Right forelimb (tissue), 1 donor: ENCODE data around the gene ACRBP.
"Not testable (repeated sequence)": the region's sequence is repeated elsewhere in the genome, so short reads cannot be mapped to it uniquely, and the experiment has no call there.

ENCODE experiments used
- DNase-seq: peaks from one replicate; pipeline ENCODE4 v3.0.0-alpha.2; 2018

Gene ACRBP

DNA sequence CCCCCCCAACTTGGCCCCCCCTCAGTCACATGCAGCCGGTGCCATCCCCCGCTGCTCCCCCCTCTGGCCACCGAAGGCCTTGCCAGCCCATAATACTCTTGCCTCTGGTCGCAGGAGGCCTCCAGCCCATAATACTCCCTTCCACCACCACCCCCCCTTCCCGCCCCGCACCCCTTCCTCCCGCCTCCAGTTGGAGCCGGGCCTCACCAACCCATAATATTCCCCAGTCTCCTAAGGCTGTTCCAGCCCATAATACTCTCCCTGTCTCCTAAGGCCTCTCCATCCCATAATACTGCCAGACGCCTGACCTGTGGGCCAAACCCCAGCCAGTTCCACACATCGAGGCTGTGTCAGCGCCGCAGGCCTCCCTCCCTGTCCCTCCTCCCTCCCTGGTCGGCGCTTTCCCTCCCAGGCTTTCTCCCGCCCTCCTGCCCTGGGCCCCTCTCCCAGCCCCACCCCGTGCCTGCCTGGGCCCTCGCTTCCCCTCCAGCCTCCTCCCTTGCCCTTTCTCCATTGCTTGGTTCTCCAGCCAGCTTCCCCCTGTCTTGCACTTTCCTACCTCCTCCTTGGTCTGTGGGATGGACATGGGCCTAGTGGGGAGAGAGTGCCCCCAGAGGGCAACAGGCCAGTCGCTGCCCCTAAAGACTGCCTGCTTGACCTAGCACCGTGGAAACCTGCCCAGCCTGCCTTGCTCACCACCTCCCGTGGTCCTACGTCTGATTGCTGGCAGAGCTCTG is 33.3 kb downstream of the ACRBP start:
- DNase-seq, result peak; percentile 95

GRCh38 chr12:6613015-6613775 is 34.0 kb downstream of the ACRBP start:
- DNase-seq, result peak; percentile 84

DNA sequence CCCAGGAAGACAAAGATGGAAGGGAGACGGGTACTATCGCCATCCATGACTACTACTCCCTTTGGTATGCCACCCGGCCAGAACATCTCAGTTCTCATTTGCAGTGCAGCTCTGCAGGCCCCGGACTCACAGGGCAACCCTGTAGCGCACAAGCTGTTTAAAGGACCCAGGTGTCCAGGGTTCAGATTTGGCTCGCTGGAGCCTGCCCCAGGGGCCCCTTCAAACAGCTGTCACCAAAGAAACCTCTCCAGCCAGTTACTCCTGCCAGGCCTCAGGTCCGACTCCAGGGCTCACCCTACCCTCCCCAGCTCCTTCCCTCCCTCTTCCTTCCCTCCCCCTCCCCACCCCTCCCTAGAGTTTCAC is 34.6 kb downstream of the ACRBP start:
- DNase-seq, result no peak

DNA sequence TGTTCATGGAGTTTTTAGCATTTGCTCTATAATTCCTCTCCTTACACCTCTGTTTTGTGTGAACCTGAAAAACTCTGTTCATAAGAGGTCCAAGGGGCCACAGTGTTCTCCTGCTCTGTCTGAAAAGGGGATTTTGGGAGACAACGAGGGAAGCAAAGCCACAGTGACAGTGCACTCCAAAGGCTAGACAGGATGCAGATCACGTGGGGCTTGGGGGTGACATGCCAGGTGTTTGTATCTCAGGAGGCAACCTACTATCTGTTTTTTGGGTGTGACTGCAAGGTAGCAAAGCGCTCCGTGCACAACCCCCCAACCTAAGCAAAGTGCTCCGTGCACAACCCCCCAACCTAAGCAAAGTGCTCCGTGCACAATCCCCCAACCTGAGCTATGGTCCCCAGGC is 35.0 kb downstream of the ACRBP start:
- DNase-seq, result no peak

DNA sequence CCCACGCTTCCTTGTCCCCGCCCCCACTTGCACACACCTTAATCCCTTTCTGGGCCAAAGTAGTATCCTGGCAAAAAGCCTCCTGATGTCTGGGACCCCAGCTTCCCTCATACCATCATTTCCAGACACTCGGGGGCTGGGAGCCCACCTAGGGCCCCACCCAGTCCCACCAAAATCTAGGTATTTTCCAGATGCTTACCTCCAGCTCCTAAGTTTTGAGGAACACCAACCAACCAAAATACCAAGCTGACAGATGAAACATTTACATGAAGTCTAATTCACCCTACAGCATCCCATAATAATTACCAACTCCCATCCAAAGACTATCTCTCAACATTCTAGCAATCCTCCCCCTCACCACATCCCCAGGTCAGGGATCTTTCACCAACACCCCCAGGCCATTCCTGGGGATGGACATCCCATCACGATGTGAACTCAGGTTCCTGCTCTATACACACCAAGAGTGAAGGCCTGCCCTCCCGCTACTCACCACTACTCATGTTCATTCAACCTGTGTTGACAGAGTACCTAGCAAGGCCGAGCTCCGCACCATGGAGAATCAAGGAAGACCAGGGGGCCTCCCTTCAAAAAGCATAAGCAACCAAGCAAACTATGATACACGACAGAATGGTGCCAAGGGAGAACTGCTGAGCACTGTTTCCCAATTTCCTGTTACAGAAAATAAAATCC is 38.5 kb downstream of the ACRBP start:
- DNase-seq, result no peak

- DNase-seq, result peak; percentile 71
These were observed 39.3 kb downstream of the ACRBP start for GRCh38 chr12:6607751-6608591.

- DNase-seq, result peak; percentile 73
These were observed 40.7 kb downstream of the ACRBP start for GRCh38 chr12:6606331-6607131.

- no peak for DNase-seq
These were observed 41.6 kb downstream of the ACRBP start for GRCh38 chr12:6605421-6606330.

DNA sequence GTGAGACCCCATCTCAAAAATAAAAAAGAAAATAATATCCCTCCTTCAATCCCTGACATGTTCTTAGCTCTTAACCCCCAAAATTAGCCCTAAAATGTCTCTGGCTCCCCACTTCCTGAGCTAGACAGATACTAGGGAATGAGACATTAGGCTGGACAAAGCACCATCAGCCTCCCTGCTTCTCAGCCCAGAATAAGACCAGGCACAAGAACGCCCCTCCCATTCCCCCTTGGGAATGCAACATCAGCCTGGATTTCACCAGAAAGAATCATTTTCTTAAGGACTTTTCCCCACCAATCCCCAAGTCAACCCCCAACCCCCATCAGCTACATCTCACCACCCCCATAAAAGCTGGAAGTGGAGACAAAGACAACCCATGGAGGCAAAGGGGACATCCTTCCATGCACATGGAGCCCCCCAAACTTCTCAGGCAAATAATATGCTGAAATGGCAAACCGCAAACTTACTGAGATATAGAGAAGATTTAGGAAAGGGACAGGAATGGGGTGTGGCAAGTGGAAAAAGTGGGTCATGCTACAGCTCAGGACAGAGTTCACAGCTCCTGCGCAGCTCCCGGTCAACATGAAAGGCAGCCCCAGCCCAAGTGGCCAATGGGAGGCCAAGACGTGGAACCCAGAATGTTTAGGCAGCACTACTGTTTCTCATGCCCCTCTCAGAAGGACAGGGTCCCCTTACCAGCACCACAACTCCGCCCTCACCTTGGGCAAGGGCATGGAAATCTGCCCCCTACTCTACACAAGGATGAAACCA is 42.8 kb downstream of the ACRBP start:
- DNase-seq, result no peak

DNA sequence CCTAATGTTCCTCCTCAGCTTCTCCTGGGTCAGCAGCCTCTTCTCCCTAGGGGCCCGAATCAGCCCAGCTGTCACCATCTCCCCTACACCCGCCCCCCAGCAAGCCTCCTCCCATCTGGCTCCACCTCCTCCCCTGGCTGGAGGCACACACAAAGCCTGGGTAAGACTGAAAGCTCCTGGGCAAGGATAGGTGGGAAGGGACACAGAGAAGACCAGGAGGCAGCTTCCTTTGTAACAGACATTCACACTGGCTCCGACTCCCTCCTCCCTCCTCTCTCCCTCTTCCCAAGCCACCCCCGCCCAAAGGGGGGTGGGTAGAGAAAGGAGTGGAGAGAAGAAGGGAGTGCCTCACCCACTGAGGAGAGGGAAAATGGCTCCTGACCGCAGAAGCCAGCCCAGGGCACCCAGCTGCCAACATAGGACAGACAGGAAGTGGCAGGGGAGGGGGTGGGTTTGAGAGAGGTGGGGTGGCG is 44.1 kb downstream of the ACRBP start:
- no peak for DNase-seq

- no peak for DNase-seq
These were observed 44.7 kb downstream of the ACRBP start for GRCh38 chr12:6602526-6602925.

- not testable (repeated sequence) for DNase-seq
These were observed 51.6 kb downstream of the ACRBP start for GRCh38 chr12:6595673-6596072.

DNA sequence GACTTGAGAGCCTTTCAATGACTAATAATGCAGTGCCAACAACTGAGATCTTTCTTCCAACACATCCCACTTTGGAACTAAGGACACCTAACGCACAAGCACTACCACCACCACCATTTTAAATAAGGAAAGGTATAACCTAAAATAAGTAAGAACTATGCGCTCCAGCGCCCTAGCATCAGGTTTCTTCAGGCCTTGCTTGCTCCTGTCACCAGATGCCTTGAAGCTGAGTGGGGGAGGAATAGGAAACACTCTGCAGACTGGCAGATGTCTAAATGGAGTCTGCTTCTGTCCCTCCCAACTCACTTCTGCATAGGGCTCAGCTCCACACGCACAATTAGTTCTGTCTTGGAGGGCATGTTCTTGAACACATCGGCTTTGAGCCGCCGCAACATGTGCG is 55.1 kb downstream of the ACRBP start:
- no peak for DNase-seq
